C4-2B (cell line): ENCODE measurements around the gene SCLT1.
"Not testable (repeated sequence)": the region's sequence is repeated elsewhere in the genome, so short reads cannot be mapped to it uniquely, and the experiment has no call there.

ENCODE experiments used
- H3K27ac ChIP-seq: fragments of 450-650 bp; 2 replicates; pipeline ENCODE4 v1.5.1; 2017
- CTCF ChIP-seq: fragments of 450-650 bp; conservative IDR thresholded peaks from 2 replicates; pipeline ENCODE4 v1.5.1; 2017; ENCODE audit warnings: mild to moderate bottlenecking
- ZFX ChIP-seq: fragments of 450-650 bp; IDR thresholded peaks from 2 replicates; pipeline ENCODE4 v1.6.1; 2017

The SCLT1 gene

DNA sequence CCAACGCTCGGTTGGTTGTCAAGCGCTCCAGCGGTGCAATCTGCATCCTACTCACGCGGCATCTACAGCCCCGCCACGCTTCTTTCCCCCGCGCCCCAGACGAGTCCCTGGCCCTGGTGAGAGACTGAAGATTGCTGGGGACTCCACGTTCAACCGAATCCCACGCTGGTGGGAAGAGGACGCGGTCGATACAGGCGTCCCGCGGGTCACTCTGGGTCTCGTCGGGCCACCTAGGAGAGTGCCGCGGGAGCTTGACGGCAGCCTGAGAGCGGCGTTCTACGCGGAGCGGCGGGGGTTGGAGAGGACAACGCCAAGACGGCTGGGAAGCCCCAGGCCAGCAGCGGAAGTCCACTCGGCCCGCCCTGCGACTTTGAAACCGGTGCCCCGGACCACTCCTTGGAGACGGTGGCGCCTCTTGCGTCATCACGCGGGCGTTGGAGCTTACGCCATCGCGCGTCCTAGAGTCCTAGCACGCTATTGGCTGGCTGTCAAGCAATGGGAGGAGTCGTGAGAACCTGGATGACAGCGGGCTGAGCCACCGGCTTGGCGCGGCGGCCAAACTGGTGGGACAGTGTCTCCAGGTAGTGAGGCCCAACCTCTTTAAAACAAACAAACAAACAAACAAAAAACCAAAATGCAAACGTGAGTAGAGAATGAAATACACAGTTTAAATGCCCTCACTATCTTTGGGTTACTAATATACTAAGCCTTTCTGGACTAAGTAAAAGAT is at the start of gene SCLT1:
Gene SCLT1 (minus strand): TSS at position 349 of the 730 bp plus-strand sequence. CDS start 436 bp downstream, outside the sequence.
- no peak for TF ChIP-seq ZFX
- no peak for TF ChIP-seq CTCF
- H3K27ac ChIP-seq: peak within 1 kb of the TSS; percentile 92

GRCh38 chr4:129140521-129140920 is 47.2 kb upstream of the SCLT1 start:
- no peak overlapping the region for H3K27ac ChIP-seq
- TF ChIP-seq ZFX: no peak
- peak; percentile 16 for TF ChIP-seq CTCF

- TF ChIP-seq ZFX (no peak), CTCF (no peak)
- no peak overlapping the region for H3K27ac ChIP-seq
Observed at GRCh38 chr4:129138810-129139496, 45.6 kb upstream of the SCLT1 start.

DNA sequence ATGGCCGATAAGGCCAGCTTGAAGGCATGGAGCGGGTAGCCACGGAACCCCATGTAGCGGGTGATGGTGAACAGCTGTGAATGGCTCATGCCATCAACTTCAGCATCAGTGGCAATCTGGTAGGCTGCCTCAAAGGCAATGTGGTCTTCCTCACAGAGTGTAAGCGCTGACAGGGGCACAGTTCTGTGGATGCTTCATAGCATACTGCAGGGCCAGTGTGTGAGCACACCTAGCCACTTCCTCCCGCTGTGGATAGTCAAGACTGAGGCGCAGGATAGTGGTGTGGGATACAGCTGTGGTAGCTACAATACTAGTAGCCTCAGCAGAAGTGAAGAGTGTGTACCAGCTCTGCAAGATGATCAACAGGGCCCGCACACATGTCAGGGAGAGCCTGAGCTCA is 43.1 kb upstream of the SCLT1 start:
- no peak for TF ChIP-seq CTCF
- no peak overlapping the region for H3K27ac ChIP-seq

GRCh38 chr4:129131343-129131742 is 38.0 kb upstream of the SCLT1 start:
- no peak overlapping the region for H3K27ac ChIP-seq
- TF ChIP-seq ZFX: no peak
- TF ChIP-seq CTCF: no peak

- H3K27ac ChIP-seq: no peak overlapping the region
- TF ChIP-seq ZFX (no peak), CTCF (no peak)
Observed at GRCh38 chr4:129129143-129129542, 35.8 kb upstream of the SCLT1 start.

- not testable (repeated sequence) for H3K27ac ChIP-seq
Observed at GRCh38 chr4:129126614-129127013, 33.3 kb upstream of the SCLT1 start.

DNA sequence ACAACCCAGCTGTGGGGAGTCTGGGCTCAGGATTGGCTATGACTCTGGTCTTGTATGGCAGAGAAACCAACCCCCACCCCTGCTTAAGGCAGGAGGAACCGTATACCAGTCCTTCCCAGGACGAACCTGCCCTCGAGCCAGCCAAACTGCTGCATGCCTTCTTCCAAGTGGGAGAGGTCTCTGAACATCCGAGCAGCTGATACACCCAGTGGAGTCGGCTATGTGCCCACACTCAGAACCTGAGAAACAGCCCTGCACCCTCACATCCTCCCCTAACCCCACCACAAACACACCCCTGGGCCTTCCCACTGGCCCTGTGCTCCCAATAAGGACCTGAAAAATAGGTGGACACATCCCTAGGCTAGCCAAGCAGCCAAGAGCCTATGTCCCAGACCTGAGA is 24.4 kb upstream of the SCLT1 start:
- TF ChIP-seq ZFX (no peak), CTCF (no peak)
- no peak overlapping the region for H3K27ac ChIP-seq
